Measurements from ENCODE around the gene HSD11B1. TPM values are rescaled to one million over a fixed set of nuclear protein-coding genes. Genes with fewer than 3 reads are reported as not detected.

The HSD11B1 gene
- total RNA-seq, 1 experiment from 2014 or later, result 0.27 TPM

DNA sequence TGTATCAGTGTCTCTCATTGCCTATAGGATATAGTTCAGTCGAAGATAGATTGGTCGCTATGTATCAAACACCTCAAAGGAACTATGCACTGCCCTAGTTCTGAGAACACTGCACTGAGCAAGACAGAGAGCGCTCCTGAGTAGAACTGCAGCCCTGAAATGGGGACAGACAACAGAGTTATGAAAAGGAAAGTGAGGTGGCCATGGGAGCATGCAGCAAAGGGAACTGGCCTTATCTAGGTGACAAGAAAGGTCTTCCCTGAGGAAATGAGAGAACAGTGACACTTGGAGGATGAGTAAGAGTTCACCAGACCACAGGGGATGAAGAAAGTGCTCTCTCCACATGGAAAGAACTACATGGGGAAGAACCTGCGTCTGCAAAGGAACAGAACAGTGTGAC lies 36.9 kb upstream of the HSD11B1 start:
- H4K20me1 ChIP-seq (ENCODE audit: insufficient read depth), result no peaks in the 10 kb centered on the region
- no peaks in the 10 kb centered on the region for H3K27me3 ChIP-seq (ENCODE audit: insufficient read depth, low read length)
- POLR2A ChIA-PET, result interaction anchor here (1.3 kb wide), 1 partner anchor 18 kb away, joined by 4 read pairs; no protein-coding TSS in a partner anchor
- no peak overlapping the region for H2AFZ ChIP-seq (ENCODE audit: low read depth, low read length, poor library complexity, severe bottlenecking)
- H3K4me1 ChIP-seq (ENCODE audit: control insufficient read depth in 1 of 2, insufficient read depth in 2 of 2, low read length in 2 of 2), result peaks cover 0 to 7% of the 10 kb centered on the region in 2 experiments; a peak in 1 of 4 replicates
- H3K27ac ChIP-seq (ENCODE audit: low read depth, low read length), result no peak overlapping the region
- BruUV-seq (replicated peaks), result no TSS peak
- CTCF ChIA-PET, result no interaction called here
- H3K79me2 ChIP-seq (ENCODE audit: insufficient read depth, low read length), result no peaks in the 10 kb centered on the region
- no peaks in the 10 kb centered on the region for H3K9me3 ChIP-seq (ENCODE audit: control insufficient read depth in 1 of 2, insufficient read depth in 1 of 2, low read depth in 1 of 2, low read length in 2 of 2)
- intact Hi-C loops (cut with micrococcal nuclease), result no loop called here
- no peak overlapping the region for H3K4me2 ChIP-seq (ENCODE audit: low read length)
- H3K9me2 ChIP-seq (ENCODE audit: insufficient read depth), result no peaks in the 10 kb centered on the region
- TF ChIP-seq CBX3 (IDR thresholded peaks at IDR 0.05; ENCODE audit: low read depth) (no peak), RAD21 (IDR thresholded peaks at IDR 0.05; ENCODE audit: low read depth) (no peak)
- DNase-seq (ENCODE audit: low read depth, low spot score) (no peak), ATAC-seq (no peak)
- H3K36me3 ChIP-seq (ENCODE audit: control insufficient read depth in 1 of 2, insufficient read depth in 2 of 2, low read length in 2 of 2), result no peaks in the 10 kb centered on the region
- H3K4me3 ChIP-seq (replicated peaks in 1 of 2; ENCODE audit: low read depth in 1 of 2, low read length in 2 of 2), result no peak overlapping the region
- RAD21 ChIA-PET (ENCODE audit: low non-redundant PET in 1 of 2, low total read pairs in 2 of 2, uncharacterized antibody in 2 of 2, unreplicated experiment in 2 of 2), result no interaction called here
- H3K9ac ChIP-seq (ENCODE audit: low read length), result no peak overlapping the region

DNA sequence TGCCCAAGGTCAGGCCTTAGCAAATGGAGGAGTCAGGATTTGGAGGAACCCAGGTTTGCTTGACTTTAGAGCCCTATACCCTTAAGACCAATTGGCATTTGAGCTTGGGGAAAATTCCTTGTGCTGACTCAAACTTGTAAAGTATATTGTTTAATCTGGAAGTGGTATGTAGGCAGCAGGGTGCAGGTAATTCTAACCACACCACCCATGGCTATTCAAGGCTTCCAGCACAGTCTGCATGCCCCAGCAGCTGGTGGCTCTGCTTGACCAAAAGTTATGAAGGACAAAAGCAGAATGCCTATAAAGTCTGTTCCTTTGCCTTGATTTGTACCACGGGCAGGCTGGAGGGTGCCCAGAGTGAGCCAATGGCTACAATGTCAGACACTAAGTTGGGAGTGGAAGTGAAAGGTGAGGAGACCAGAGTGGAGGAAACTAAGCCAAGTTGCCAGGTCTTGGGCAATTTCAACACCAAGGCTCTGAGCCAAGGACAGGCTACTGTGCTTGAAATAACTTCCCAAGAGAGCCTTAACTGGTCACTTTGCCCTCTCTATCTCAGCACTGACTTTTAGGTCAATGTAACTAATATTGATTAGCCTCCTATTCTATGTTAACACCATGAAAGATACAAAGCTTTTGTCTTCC lies 34.1 kb upstream of the HSD11B1 start:
- H2AFZ ChIP-seq (ENCODE audit: low read depth, low read length, poor library complexity, severe bottlenecking), result no peak overlapping the region
- H3K9me2 ChIP-seq (ENCODE audit: insufficient read depth), result no peaks in the 10 kb centered on the region
- intact Hi-C loops (cut with micrococcal nuclease), result no loop called here
- no peaks in the 10 kb centered on the region for H3K79me2 ChIP-seq (ENCODE audit: insufficient read depth, low read length)
- BruUV-seq (replicated peaks), result no TSS peak
- H3K27me3 ChIP-seq (ENCODE audit: insufficient read depth, low read length), result no peaks in the 10 kb centered on the region
- no peaks in the 10 kb centered on the region for H4K20me1 ChIP-seq (ENCODE audit: insufficient read depth)
- no peak overlapping the region for H3K4me2 ChIP-seq (ENCODE audit: low read length)
- no peak for DNase-seq (ENCODE audit: low read depth, low spot score)
- peaks cover 0 to 7% of the 10 kb centered on the region in 2 experiments; a peak in 1 of 4 replicates for H3K4me1 ChIP-seq (ENCODE audit: control insufficient read depth in 1 of 2, insufficient read depth in 2 of 2, low read length in 2 of 2)
- CTCF ChIA-PET, result no interaction called here
- H3K9me3 ChIP-seq (ENCODE audit: control insufficient read depth in 1 of 2, insufficient read depth in 1 of 2, low read depth in 1 of 2, low read length in 2 of 2), result no peaks in the 10 kb centered on the region
- no peaks in the 10 kb centered on the region for H3K36me3 ChIP-seq (ENCODE audit: control insufficient read depth in 1 of 2, insufficient read depth in 2 of 2, low read length in 2 of 2)
- no peak for TF ChIP-seq EZH2phosphoT487 (IDR thresholded peaks at IDR 0.05; ENCODE audit: borderline replicate concordance)
- TF ChIP-seq EZH2 (IDR thresholded peaks at IDR 0.05), result no peak
- no peak for TF ChIP-seq SIN3A (IDR thresholded peaks at IDR 0.05; ENCODE audit: low read depth)
- TF ChIP-seq CEBPB (IDR thresholded peaks at IDR 0.05; ENCODE audit: low read depth), result no peak
- TF ChIP-seq CTCF (IDR thresholded peaks at IDR 0.05 in 2 of 3, conservative IDR thresholded peaks at IDR 0.05 in 1 of 3; ENCODE audit: borderline replicate concordance in 1 of 3, insufficient read depth in 1 of 3, low read depth in 2 of 3, low read length in 2 of 3), result no peak
- no peak for TF ChIP-seq RAD21 (IDR thresholded peaks at IDR 0.05; ENCODE audit: low read depth)
- H3K27ac ChIP-seq (ENCODE audit: low read depth, low read length), result no peak overlapping the region
- H3K4me3 ChIP-seq (replicated peaks in 1 of 2; ENCODE audit: low read depth in 1 of 2, low read length in 2 of 2), result no peak overlapping the region
- ATAC-seq, result no peak
- RAD21 ChIA-PET (ENCODE audit: low non-redundant PET in 1 of 2, low total read pairs in 2 of 2, uncharacterized antibody in 2 of 2, unreplicated experiment in 2 of 2), result no interaction called here
- POLR2A ChIA-PET, result no interaction called here
- H3K9ac ChIP-seq (ENCODE audit: low read length), result no peak overlapping the region
